A172 (cell line): Measurements from ENCODE around the gene RTN4RL1. TPM values are rescaled to one million over a fixed set of nuclear protein-coding genes. Genes with fewer than 3 reads are reported as not detected.

Experiments
- DNase-seq: peaks from one replicate; pipeline ENCODE4 v3.0.0-alpha.2; 2015; ENCODE audit warnings: low spot score
- total RNA-seq: library from RNA; depleted of rRNA; stranded (reverse); fragments of >200 nt; shearing (Covaris generic); gene quantifications from 2 replicates; pipeline ENCODE4 v1.2.3, GENCODE V29; 2014

RTN4RL1 gene
- total RNA-seq, 1 experiment from 2014 or later: 2.2 TPM

GRCh38 chr17:2003525-2003924 lies 21.6 kb downstream of the RTN4RL1 start:
- no peak for DNase-seq

- DNase-seq: no peak
These were observed 22.3 kb downstream of the RTN4RL1 start for GRCh38 chr17:2002767-2003329.

DNA sequence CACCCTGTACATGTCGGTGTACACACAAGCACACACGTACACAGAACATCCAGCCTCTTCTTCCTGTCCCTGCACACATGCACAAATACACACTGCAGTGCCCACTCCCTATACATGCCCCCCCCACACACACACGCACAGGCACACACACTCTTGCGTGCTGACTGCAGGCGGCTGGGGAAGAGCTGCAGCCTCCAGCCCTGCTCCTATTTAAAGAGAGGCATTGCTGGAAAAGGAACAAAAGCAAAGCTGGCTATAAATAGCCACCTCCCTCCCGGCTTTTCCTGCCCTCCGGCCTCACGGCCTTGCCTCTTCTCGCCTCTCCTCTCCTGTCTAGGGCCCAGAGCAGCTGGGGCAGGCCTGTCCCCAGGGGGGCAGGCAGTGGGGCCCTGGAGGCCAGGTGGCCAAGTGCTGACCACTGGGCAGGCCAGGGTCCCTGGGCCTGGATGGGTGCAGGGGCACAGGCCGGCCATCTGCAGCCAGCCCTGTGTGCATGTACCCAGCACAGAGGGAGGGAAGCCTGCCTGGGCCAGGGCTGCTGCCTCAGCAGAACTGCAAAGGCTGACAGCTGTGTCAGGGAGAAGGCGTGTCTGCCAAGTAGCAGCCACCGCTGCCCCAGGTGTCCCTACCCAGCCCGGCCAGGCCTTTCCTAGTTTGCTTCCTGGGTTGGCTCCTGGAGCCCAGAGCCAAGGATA lies 25.4 kb downstream of the RTN4RL1 start:
- peak; percentile 49 for DNase-seq

DNA sequence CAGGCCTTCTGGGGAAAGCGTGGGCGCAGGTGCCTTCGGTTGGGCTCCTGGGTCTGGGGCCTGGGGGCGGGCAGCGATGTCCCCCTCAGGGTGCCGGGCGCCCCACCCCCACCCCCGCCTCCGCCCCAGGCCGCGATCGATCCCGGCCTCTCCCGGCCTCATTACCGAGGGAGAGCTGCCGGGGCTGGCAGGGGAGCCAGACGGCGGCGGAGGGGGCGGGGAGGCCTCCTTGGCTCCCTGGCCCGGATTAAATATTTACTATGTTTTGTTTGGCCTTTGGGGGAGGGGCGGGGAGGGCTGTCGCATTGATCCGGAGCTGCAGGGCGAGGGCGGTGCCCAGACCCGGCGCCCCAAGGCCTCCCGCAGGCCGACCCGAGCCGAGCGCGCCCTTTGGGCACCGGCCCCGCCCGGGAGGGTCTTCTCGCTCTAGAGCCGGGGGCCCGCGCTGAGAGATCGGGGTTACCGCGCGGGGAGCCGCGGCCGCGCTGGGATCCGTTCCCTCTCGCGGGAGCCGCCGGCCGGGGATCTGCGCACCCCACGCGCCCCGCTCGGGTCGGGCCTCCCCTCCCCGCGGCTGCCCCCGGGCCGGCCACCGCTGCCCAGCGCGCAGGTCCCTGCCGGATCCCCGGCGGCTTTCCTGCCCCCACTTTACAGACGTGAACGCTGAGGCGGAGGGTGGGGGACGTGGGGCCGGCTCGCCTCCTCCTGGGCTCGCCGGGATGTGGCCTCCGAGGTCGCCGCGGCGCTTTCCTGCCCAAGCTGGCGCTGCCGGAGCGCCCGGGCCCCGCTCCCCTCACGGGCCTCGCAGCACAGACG lies 27.0 kb downstream of the RTN4RL1 start:
- DNase-seq: no peak

GRCh38 chr17:1997289-1997926 lies 27.7 kb downstream of the RTN4RL1 start:
- peak; percentile 22 for DNase-seq

DNA sequence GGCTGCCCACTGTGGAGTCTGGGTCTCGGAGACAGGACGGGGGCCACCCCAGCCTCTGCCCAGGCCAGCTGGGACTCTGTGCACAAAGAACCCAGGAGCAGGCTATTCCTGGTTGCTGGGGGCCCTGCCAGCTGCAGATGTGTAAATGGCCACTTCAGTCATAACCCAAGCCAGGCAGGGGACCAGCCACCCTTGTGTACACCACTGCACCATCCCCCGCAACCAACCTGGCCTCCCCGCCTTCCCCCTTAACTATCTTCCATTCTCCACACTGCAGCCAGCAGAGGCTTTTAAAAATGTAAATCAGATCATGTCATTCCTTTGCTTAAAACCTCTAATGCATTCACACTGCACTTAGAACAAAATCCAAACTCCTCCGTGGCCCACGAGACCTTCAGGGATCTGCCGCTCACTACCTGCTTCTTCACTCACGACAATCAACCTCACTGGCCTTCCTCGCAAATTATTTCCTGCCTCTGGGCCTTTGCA lies 28.3 kb downstream of the RTN4RL1 start:
- no peak for DNase-seq

DNA sequence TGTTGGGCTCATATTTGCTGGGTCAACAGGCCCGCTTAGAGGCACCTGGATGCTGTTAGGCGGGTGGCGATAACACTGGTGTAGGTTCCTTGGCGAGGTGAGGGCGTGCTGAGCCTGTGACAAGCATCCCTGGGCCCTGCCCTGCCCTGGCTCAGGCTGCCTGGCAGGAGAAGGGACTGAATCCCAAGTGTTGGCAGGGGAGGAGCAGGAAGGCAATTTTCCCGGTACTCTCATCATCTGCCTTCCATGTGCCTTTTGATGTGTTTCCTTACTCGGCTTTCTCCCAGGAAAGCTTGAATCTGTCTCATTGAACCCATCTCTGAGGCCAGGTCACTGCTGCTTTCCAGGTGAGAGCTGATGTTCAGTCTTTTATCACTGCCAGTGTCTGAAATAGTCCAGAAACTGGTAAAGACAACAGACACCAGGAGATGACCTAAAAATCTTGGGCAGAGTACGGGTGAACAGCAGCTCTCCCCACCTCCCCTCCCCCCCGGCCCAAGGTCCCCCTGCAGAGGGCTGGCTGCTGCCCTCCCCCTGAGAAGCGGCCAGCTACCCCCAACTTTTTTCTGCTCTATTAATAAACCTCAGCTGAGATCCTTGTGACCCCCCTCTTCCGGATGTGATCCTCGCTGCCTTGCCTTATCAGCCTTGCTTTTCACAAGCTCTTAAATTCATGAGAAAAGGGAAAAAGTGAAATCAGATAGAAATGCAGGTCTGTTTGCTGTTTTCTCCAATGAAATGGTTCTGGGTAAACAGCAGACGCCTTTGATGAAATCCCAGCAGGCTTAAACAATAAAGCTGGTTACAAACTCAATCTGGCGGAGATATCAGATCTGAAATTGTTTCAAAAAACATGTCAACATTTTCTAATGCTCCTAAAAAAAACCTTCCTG lies 29.0 kb downstream of the RTN4RL1 start:
- no peak for DNase-seq

DNA sequence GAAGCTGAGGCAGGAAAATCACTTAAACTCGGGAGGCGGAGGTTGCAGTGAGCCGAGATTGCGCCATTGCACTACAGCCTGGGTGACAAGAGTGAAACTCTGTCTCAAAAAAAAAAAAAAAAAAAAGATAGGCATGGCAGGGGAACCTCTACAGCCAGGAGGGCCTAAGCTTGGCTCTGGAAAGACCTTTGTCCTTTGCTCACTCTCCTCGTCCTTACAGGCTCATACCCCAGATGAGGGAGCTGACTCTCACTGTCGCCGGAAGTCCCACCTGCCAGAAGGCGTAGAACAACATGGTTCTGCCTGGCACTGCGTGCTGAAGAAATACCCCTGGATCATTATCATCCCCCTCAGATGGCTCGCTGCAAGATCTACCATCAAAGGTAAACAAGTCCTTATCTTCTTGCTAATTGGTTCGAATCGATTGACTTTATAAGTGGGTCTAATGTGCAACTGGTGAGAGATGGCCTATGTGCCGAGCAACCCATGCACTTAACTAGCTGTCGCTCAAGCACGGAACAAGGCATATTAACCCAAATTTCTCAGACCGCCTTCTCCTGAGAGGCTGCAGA lies 29.7 kb downstream of the RTN4RL1 start:
- no peak for DNase-seq

GRCh38 chr17:1994707-1995106 lies 30.4 kb downstream of the RTN4RL1 start:
- no peak for DNase-seq

DNA sequence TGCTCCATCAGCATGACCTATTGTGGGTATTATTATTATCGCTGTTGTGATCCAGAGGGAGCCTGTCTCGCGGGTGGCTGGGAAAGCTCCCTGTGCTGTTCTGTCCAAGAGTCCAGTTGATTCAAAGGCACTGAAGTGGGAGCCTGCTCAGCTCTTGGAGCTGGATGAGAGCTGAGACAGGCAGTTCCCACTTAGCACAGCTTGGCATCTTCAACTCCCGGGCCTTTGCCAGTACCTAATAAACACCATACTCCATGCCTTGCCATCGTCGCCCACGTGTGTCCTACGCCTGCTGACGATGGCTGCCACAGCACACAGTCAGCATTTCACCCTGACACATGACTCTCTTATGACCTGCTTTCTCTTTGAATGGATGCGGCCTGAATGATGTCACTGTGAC lies 32.6 kb downstream of the RTN4RL1 start:
- no peak for DNase-seq

GRCh38 chr17:1989135-1989534 lies 36.0 kb downstream of the RTN4RL1 start:
- DNase-seq: peak; percentile 94

- DNase-seq: no peak
These were observed 38.2 kb downstream of the RTN4RL1 start for GRCh38 chr17:1986783-1987451.

DNA sequence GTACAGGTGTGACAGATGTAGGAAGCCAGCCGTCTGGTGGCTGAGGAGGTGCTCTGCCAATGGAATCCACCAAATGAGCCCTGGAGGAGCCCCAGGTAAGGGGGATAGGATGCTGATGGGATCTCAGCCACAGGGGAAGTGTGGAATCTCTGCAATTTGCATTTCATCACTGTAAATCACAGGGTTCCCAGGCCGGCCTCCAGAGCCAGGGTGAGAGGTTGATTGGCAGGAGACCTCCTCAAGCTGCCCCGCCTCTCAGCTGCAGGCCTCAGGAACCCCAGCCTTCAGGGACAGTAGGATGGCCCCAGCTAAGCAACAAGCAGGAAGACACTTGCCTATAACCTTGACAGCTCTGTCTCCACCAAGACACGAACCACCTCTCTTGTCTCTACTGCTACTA lies 39.4 kb downstream of the RTN4RL1 start:
- DNase-seq: no peak

GRCh38 chr17:1985093-1985492 lies 40.0 kb downstream of the RTN4RL1 start:
- DNase-seq: no peak

DNA sequence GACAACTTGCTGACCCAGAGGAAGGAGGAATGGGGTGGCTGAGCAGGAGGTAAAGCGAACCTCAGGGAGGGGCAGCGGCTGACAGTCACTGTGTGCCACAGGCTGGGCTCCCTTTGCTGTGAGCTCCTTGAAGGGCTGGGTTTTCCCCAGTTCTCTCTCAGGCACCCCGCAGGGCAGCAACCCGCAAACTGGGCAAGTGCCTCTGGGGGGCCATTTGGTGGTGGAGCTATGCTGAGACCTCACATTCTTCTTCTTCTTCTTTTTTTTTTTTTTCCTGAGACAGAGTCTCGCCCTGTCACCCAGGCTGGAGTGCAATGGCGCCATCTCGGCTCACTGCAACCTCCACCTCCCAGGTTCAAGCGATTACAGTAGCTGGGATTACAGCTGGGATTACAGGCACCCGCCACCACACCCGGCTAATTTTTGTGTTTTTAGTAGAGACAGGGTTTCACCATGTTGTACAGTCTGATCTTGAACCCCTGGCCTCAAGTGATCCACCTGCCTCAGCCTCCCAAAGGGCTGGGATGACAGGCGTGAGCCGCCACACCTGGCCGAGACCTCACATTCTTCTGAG lies 42.3 kb downstream of the RTN4RL1 start:
- DNase-seq: peak; percentile 76

DNA sequence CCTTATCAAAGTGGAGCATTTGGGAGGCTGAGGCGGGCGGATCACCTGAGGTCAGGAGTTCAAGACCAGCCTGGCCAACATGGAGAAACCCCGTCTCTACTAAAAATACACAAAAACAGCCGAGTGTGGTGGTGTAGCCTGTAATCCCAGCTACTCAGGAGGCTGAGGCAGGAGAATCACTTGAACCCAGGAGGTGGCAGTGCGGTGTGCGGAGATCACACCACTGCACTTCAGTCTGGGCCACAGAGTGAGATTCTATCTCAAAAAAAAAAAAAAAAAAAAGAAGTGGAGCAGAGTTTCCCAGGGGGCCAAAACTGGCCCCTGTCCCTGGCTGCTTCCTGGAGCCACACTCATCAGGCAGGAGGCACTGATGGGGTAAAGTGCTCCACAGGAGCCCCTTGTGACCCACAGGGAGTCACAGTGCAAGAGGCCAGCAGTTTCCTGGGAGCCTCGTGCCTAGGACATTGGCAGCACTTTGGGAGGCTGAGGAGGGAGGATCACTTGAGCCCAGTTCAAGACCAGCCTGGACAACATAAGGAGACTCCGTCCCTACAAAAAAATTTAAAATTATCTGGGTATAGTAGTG lies 44.4 kb downstream of the RTN4RL1 start:
- DNase-seq: no peak

DNA sequence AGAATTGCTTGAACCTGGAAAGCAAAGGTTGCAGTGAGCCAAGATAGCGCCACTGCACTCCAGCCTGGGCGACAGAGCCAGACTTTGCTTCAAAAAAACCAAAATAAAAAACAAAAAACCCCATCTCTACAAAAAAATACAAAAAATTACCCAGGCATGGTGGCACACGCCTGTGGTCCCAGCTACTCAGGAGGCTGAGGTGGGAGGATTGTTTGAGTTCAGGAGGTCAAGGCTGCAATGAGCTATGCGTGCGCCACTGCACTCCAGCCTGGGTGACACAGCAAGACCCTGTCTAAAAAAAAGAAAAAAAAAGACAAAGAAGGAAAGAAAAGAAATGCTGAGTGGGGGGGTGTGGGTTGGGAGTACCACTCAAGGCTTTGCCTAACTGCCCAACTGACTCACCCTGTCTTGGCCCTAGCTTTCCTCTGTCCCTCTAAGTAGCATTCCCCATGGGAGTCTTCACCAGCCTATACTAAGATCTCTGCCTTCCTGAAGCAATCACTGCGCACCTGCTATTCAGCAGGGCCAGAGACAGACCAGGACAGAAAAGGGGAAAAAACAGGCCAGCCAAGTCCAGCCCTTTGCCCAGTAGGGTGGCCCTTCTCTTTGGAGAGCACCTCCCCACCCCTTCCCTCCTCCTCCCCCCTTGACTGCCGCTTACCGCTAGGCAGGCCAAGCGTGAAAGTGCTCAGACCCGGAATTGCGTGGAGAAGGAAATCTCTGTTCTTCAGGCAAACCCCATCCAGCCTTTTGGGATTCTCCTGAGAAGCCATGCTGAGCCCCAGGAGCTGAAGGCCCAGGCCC lies 45.8 kb downstream of the RTN4RL1 start:
- no peak for DNase-seq

DNA sequence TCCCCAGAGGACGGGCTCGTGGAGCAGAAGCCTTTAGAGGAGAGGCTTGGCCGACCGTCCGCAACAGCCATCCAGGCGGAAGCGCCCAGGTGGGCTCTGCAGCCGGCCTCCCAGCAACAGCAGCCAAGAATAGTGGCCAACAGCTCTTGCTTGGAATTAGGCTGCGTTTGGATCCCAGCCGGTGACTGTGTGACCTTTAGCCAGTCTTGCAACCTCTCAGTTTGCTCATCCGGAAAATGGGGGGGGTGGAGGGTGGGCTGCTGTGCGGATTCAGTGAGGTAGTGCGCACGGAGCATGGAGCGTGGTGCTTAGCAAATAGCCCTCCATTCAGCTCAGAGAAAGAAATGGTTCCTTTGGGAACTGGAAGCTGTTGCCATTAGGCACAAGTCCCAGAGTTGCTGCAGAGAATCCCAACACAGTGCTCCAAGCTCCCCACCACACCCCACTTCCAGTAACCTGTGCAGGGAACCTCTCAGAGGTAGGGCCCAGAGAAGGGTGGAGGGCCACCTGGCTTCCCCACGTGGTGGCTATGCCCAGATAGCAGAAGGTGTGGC lies 46.7 kb downstream of the RTN4RL1 start:
- DNase-seq: no peak
